ENCODE data around the gene MICU1.
"Not testable (repeated sequence)": the region's sequence is repeated elsewhere in the genome, so short reads cannot be mapped to it uniquely, and the experiment has no call there.

The MICU1 gene

GRCh38 chr10:72461085-72461484 lies 164.8 kb downstream of the MICU1 start:
- no peak overlapping the region for H3K4me3 ChIP-seq (ENCODE audit: low read depth, low read length)
- in situ Hi-C loops (cut with HindIII; ENCODE audit: low sequenced_read_pairs) = no loop called here
- no peak for DNase-seq (ENCODE audit: low read depth)
- no peak for TF ChIP-seq CTCF (IDR thresholded peaks at IDR 0.05; ENCODE audit: low read depth, low read length, missing control alignments)

DNA sequence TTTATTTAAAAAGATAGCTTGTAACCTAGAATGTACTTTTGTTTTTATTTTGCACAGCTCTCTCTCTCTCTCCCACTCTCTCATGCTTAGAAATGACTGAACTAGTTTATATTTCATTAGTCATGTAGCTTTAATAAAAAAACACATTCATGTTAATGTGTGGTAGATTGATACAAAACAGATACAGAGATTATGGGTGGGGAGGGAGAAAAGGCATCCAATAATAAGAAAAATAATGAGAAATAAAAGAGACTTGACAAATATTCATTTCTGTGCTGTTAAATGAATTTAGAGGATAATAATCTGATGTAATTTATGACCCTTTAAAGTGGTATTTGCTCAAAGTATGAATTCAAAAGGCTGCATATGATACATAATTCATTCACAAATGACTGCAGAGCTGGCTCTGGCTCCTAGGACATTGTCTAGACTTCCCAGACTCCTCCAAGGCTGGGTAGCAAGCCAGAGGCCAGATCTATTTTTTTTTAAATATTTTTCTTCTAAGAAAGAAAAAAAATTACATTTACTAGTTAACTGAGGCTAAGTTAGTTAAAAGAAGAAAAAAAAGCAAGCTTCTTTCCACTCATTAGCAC lies 165.5 kb downstream of the MICU1 start:
- no peak for DNase-seq (ENCODE audit: low read depth)
- H3K4me3 ChIP-seq (ENCODE audit: low read depth, low read length) = no peak overlapping the region
- in situ Hi-C loops (cut with HindIII; ENCODE audit: low sequenced_read_pairs) = no loop called here
- no peak for TF ChIP-seq CTCF (IDR thresholded peaks at IDR 0.05; ENCODE audit: low read depth, low read length, missing control alignments)

GRCh38 chr10:72459301-72459700 lies 166.6 kb downstream of the MICU1 start:
- DNase-seq (ENCODE audit: low read depth) = no peak
- in situ Hi-C loops (cut with HindIII; ENCODE audit: low sequenced_read_pairs) = no loop called here
- no peak overlapping the region for H3K4me3 ChIP-seq (ENCODE audit: low read depth, low read length)
- no peak for TF ChIP-seq CTCF (IDR thresholded peaks at IDR 0.05; ENCODE audit: low read depth, low read length, missing control alignments)

- DNase-seq (ENCODE audit: low read depth) = no peak
- TF ChIP-seq CTCF (IDR thresholded peaks at IDR 0.05; ENCODE audit: low read depth, low read length, missing control alignments) = no peak
- in situ Hi-C loops (cut with HindIII; ENCODE audit: low sequenced_read_pairs) = no loop called here
- H3K4me3 ChIP-seq (ENCODE audit: low read depth, low read length) = no peak overlapping the region
Observed at GRCh38 chr10:72455889-72456595, 169.8 kb downstream of the MICU1 start.

DNA sequence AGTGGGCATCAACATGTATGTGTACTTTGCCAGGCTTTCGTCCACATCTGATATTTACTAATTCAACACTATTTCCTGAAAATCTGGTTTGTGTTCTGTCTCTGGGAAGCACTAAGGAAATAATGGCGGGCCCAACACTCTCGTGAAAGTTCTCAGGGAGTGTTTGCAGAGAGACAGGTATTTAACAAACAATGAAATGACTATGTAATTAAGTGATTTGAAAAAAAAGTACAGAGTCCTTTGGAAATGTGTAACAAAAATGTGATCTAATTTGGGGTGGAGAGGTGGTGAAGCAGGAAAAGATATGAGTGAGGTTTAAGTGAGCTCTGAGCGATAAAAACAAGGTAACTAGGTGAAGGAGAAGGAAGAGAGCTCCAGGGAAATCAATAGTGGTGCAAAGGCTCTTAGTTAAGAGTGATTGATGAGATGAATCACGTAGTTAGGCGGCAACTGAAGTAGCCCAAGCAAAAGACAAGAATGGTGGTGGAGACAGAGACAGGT lies 175.9 kb downstream of the MICU1 start:
- no peak for DNase-seq (ENCODE audit: low read depth)
- H3K4me3 ChIP-seq (ENCODE audit: low read depth, low read length) = no peak overlapping the region
- in situ Hi-C loops (cut with HindIII; ENCODE audit: low sequenced_read_pairs) = no loop called here
- TF ChIP-seq CTCF (IDR thresholded peaks at IDR 0.05; ENCODE audit: low read depth, low read length, missing control alignments) = no peak

GRCh38 chr10:72445851-72446250 lies 180.0 kb downstream of the MICU1 start:
- DNase-seq (ENCODE audit: low read depth) = no peak
- H3K4me3 ChIP-seq (ENCODE audit: low read depth, low read length) = no peak overlapping the region
- no peak for TF ChIP-seq CTCF (IDR thresholded peaks at IDR 0.05; ENCODE audit: low read depth, low read length, missing control alignments)
- in situ Hi-C loops (cut with HindIII; ENCODE audit: low sequenced_read_pairs) = no loop called here

DNA sequence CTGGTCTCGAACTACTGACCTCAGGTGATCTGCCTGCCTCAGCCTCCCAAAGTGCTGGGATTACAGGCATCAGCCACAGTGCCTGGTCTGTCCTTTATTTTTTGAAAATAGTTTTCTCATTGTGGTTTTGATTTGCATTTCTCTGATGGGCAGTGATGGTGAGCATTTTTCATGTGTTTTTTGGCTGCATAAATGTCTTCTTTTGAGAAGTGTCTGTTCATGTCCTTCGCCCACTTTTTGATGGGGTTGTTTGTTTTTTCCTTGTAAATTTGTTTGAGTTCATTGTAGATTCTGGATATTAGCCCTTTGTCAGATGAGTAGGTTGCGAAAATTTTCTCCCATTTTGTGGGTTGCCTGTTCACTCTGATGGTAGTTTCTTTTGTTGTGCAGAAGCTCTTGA lies 182.9 kb downstream of the MICU1 start:
- H3K4me3 ChIP-seq (ENCODE audit: low read depth, low read length); DNase-seq (ENCODE audit: low read depth); in situ Hi-C loops (cut with HindIII; ENCODE audit: low sequenced_read_pairs): not testable (repeated sequence)

Measured in astrocyte of the cerebellum (primary cell).